ENCODE data around the gene OSR1. TPM values are rescaled to one million over a fixed set of nuclear protein-coding genes. Genes with fewer than 3 reads are reported as not detected.

The OSR1 gene
- total and polyA plus RNA-seq, 10 of the 15 experiments (the other 5 are each of a cell fraction or from before 2014, with no cell fraction given): not detected

- ChIA-PET SMC1A (ENCODE audit: uncharacterized antibody, unreplicated experiment) (no interaction called here), POLR2A (no interaction called here), RAD21 (ENCODE audit: unreplicated experiment) (no interaction called here), CTCF (no interaction called here)
- Histone ChIP-seq H3K4me3 (no peak overlapping the region), H3K79me2 (ENCODE audit: control insufficient read depth, insufficient read depth, low read length) (no peaks in the 10 kb centered on the region), H3K4me2 (ENCODE audit: control insufficient read depth, insufficient read depth) (no peak overlapping the region), H3K27ac (ENCODE audit: control insufficient read depth, insufficient read depth) (no peak overlapping the region), H3K9me3 (replicated peaks; ENCODE audit: control insufficient read depth, insufficient read depth, low read length) (no peaks in the 10 kb centered on the region), H4K20me1 (ENCODE audit: control insufficient read depth, insufficient read depth) (peaks cover 3% of the 10 kb centered on the region; the same call in 1 of the 2 replicates), H3K27me3 (replicated peaks in 1 of 2; ENCODE audit: control insufficient read depth in 2 of 2, insufficient read depth in 2 of 2, low read length in 1 of 2) (no peaks in the 10 kb centered on the region; a peak in 1 of 4 replicates), H3K9ac (ENCODE audit: control insufficient read depth, insufficient read depth, low read length) (no peak overlapping the region), H2AFZ (ENCODE audit: control insufficient read depth, low read depth, low read length) (no peak overlapping the region), H3K36me3 (ENCODE audit: control insufficient read depth in 2 of 2, insufficient read depth in 2 of 2, low read length in 1 of 2) (no peaks in the 10 kb centered on the region), H3K4me1 (ENCODE audit: control insufficient read depth, insufficient read depth, low read length) (no peaks in the 10 kb centered on the region)
- intact Hi-C loops (cut with micrococcal nuclease; ENCODE audit: unreplicated experiment) (no loop called here), in situ Hi-C loops (cut with MboI) (no loop called here)
- BruUV-seq (replicated peaks): no TSS peak
- FAIRE-seq: no peak
- no peak for ATAC-seq
- DNase-seq (ENCODE audit: low read depth, low spot score): no peak
- 2% methylated on average over 2 of the region's 2 CpGs for WGBS (ENCODE audit: insufficient coverage, insufficient replicate concordance, low lambda C conversion rate, missing lambda C conversion rate)
- no peak for TF ChIP-seq ETV6 (conservative IDR thresholded peaks at IDR 0.05 in 1 of 2, IDR thresholded peaks at IDR 0.05 in 1 of 2; ENCODE audit: borderline replicate concordance in 1 of 2, low read depth in 1 of 2)
- no peak for TF ChIP-seq DPF2 (IDR thresholded peaks at IDR 0.05)
- TF ChIP-seq, protein P1, sequence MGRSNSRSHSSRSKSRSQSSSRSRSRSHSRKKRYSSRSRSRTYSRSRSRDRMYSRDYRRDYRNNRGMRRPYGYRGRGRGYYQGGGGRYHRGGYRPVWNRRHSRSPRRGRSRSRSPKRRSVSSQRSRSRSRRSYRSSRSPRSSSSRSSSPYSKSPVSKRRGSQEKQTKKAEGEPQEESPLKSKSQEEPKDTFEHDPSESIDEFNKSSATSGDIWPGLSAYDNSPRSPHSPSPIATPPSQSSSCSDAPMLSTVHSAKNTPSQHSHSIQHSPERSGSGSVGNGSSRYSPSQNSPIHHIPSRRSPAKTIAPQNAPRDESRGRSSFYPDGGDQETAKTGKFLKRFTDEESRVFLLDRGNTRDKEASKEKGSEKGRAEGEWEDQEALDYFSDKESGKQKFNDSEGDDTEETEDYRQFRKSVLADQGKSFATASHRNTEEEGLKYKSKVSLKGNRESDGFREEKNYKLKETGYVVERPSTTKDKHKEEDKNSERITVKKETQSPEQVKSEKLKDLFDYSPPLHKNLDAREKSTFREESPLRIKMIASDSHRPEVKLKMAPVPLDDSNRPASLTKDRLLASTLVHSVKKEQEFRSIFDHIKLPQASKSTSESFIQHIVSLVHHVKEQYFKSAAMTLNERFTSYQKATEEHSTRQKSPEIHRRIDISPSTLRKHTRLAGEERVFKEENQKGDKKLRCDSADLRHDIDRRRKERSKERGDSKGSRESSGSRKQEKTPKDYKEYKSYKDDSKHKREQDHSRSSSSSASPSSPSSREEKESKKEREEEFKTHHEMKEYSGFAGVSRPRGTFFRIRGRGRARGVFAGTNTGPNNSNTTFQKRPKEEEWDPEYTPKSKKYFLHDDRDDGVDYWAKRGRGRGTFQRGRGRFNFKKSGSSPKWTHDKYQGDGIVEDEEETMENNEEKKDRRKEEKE (IDR thresholded peaks at IDR 0.05): no peak
- TF ChIP-seq EP300 (IDR thresholded peaks at IDR 0.05; ENCODE audit: borderline replicate concordance in 1 of 2, control insufficient read depth in 1 of 2, low read depth in 2 of 2, low read length in 2 of 2): no peak
- TF ChIP-seq RELA (IDR thresholded peaks at IDR 0.05; ENCODE audit: borderline replicate concordance, partially characterized antibody): no peak
- no peak for TF ChIP-seq BCL3 (IDR thresholded peaks at IDR 0.05; ENCODE audit: borderline replicate concordance, insufficient read depth, low read depth, low read length, poor library complexity, severe bottlenecking)
- no peak for TF ChIP-seq NBN (IDR thresholded peaks at IDR 0.05)
- no peak for TF ChIP-seq REST (IDR thresholded peaks at IDR 0.05; ENCODE audit: low read depth, low read length)
- TF ChIP-seq HCFC1 (IDR thresholded peaks at IDR 0.05; ENCODE audit: low read length): no peak
- TF ChIP-seq JUND (IDR thresholded peaks at IDR 0.05; ENCODE audit: low read depth, low read length): no peak
- TF ChIP-seq MXI1 (IDR thresholded peaks at IDR 0.05; ENCODE audit: low read depth, low read length): no peak
- no peak for TF ChIP-seq BRCA1 (IDR thresholded peaks at IDR 0.05; ENCODE audit: low read depth, low read length)
These were observed 20.5 kb upstream of the OSR1 start for GRCh38 chr2:19378939-19379338.
